HepG2 (cell line): ENCODE measurements around the gene FBXL12. TPM values are rescaled to one million over a fixed set of nuclear protein-coding genes. Genes with fewer than 3 reads are reported as not detected.

ENCODE experiments used
- BCL3 ChIP-seq: sonication (generic); formaldehyde crosslinking; IDR thresholded peaks from 2 replicates; pipeline ENCODE4 v1.5.1; 2020; ENCODE audit warnings: mild to moderate bottlenecking, missing genetic modification reagents, moderate library complexity
- HNF4G ChIP-seq, 2 experiments: sonication (generic) in 1 of 2; formaldehyde crosslinking in 1 of 2; IDR thresholded peaks; 2 replicates each; pipeline versions ENCODE4 v1.4.0 to v1.6.1; 2011 to 2020; ENCODE audit warnings: borderline replicate concordance in 2 of 2, low read depth in 2 of 2, mild to moderate bottlenecking in 2 of 2, low read length in 1 of 2, missing genetic modification reagents in 1 of 2, moderate library complexity in 1 of 2
- IRF1 ChIP-seq: sonication (generic); formaldehyde crosslinking; IDR thresholded peaks from 2 replicates; pipeline ENCODE4 v1.4.0; 2020; ENCODE audit warnings: low read depth, mild to moderate bottlenecking, missing genetic modification reagents
- IRX3 ChIP-seq: sonication (generic); formaldehyde crosslinking; IDR thresholded peaks from 2 replicates; pipeline ENCODE4 v1.8.1; 2023; ENCODE audit warnings: mild to moderate bottlenecking, low read depth, missing genetic modification reagents, borderline replicate concordance
- PCBP1 ChIP-seq: fragments of 200-400 bp; formaldehyde crosslinking; IDR thresholded peaks from 2 replicates; pipeline ENCODE4 v1.6.1; 2017; ENCODE audit warnings: mild to moderate bottlenecking, low read depth, low read length, borderline replicate concordance
- POLR2G ChIP-seq: fragments of 200-400 bp; formaldehyde crosslinking; IDR thresholded peaks from 2 replicates; pipeline ENCODE4 v1.6.1; 2018; ENCODE audit warnings: mild to moderate bottlenecking, low read depth, low read length, moderate library complexity
- SP5 ChIP-seq: IDR thresholded peaks from 2 replicates; pipeline ENCODE4 v1.6.1; 2016; ENCODE audit warnings: low read depth, borderline replicate concordance
- TBX3 ChIP-seq: fragments of 450-650 bp; IDR thresholded peaks from 2 replicates; pipeline ENCODE4 v1.6.1; 2017; ENCODE audit warnings: antibody characterized with exemption, mild to moderate bottlenecking, inconsistent platforms, borderline replicate concordance
- TCF7L2 ChIP-seq: IDR thresholded peaks from 2 replicates; pipeline ENCODE4 v1.6.1; 2011; ENCODE audit warnings: mild to moderate bottlenecking, low read depth, low read length, moderate library complexity
- ZC3H13 ChIP-seq: sonication (generic); formaldehyde crosslinking; IDR thresholded peaks from 2 replicates; pipeline ENCODE4 v1.8.1; 2023; ENCODE audit warnings: mild to moderate bottlenecking, missing genetic modification reagents, moderate library complexity
- ZNF562 ChIP-seq: sonication (generic); formaldehyde crosslinking; IDR thresholded peaks from 2 replicates; pipeline ENCODE4 v1.8.0; 2022; ENCODE audit warnings: missing genetic modification reagents, borderline replicate concordance
- ZNF598 ChIP-seq: sonication (generic); formaldehyde crosslinking; IDR thresholded peaks from 2 replicates; pipeline ENCODE4 v1.5.1; 2020; ENCODE audit warnings: mild to moderate bottlenecking, missing genetic modification reagents, borderline replicate concordance
- polyA plus RNA-seq, 8 experiments: library from polyadenylated mRNA; depleted of rRNA in 3 of 8; stranded (reverse) in 7 of 8; unstranded in 1 of 8; fragments of >200 nt; fragmentation: Illumina TruSeq in 4 of 8; extraction: Trizol in 4 of 8; gene quantifications; 2 replicates each; pipeline versions ENCODE4 v1.2.1 to v1.2.3, GENCODE V29; 2011 to 2016; ENCODE audit warnings: low read depth in 4 of 8, missing spikeins in 1 of 8, mixed read lengths in 1 of 8; ENCODE audit not compliant: insufficient read depth in 1 of 8
- total RNA-seq, 5 experiments: library from RNA; depleted of rRNA; stranded (reverse); fragments of >200 nt; fragmentation: Illumina TruSeq; extraction: Trizol; gene quantifications; 2 replicates each; pipeline ENCODE4 v1.2.3, GENCODE V29; 2016; ENCODE audit warnings: low read depth in 1 of 5
- TF ChIP-seq, protein P1 (sequence below): sonication (generic); formaldehyde crosslinking; IDR thresholded peaks from 2 replicates; pipeline ENCODE4 v1.4.0; 2020; ENCODE audit warnings: mild to moderate bottlenecking, missing genetic modification reagents
- TF ChIP-seq, protein P2 (sequence below): sonication (generic); formaldehyde crosslinking; IDR thresholded peaks from 2 replicates; pipeline ENCODE4 v1.8.0; 2022; ENCODE audit warnings: missing genetic modification reagents, mild to moderate bottlenecking, borderline replicate concordance
- TF ChIP-seq, protein P3 (sequence below): sonication (generic); formaldehyde crosslinking; IDR thresholded peaks from 2 replicates; pipeline ENCODE4 v1.5.0; 2020; ENCODE audit warnings: missing genetic modification reagents, mild to moderate bottlenecking, borderline replicate concordance

Gene FBXL12
- total and polyA plus RNA-seq, 2 of the 13 experiments (the other 11 are each of a cell fraction or from before 2014, with no cell fraction given) = 20.4 to 23.1 TPM

- TF ChIP-seq HNF4G (IDR thresholded peaks at IDR 0.05; ENCODE audit: borderline replicate concordance, low read depth, low read length) = no peak
- no peak; the same call in 1 of the 2 replicates for TF ChIP-seq HNF4G (CRISPR knock-in tag; IDR thresholded peaks at IDR 0.05; ENCODE audit: borderline replicate concordance, low read depth)
- TF ChIP-seq BCL3 (CRISPR knock-in tag) = peak; percentile 38; the same call in 1 of the 2 replicates
- TF ChIP-seq TBX3 = no peak
- no peak for TF ChIP-seq PCBP1
- peak; percentile 25; the same call in 1 of the 2 replicates for TF ChIP-seq ZNF598
- TF ChIP-seq IRF1 (CRISPR knock-in tag) = no peak
- peak; percentile 89 for TF ChIP-seq POLR2G
- TF ChIP-seq ZNF562 (CRISPR knock-in tag) = no peak
- TF ChIP-seq, protein P1, sequence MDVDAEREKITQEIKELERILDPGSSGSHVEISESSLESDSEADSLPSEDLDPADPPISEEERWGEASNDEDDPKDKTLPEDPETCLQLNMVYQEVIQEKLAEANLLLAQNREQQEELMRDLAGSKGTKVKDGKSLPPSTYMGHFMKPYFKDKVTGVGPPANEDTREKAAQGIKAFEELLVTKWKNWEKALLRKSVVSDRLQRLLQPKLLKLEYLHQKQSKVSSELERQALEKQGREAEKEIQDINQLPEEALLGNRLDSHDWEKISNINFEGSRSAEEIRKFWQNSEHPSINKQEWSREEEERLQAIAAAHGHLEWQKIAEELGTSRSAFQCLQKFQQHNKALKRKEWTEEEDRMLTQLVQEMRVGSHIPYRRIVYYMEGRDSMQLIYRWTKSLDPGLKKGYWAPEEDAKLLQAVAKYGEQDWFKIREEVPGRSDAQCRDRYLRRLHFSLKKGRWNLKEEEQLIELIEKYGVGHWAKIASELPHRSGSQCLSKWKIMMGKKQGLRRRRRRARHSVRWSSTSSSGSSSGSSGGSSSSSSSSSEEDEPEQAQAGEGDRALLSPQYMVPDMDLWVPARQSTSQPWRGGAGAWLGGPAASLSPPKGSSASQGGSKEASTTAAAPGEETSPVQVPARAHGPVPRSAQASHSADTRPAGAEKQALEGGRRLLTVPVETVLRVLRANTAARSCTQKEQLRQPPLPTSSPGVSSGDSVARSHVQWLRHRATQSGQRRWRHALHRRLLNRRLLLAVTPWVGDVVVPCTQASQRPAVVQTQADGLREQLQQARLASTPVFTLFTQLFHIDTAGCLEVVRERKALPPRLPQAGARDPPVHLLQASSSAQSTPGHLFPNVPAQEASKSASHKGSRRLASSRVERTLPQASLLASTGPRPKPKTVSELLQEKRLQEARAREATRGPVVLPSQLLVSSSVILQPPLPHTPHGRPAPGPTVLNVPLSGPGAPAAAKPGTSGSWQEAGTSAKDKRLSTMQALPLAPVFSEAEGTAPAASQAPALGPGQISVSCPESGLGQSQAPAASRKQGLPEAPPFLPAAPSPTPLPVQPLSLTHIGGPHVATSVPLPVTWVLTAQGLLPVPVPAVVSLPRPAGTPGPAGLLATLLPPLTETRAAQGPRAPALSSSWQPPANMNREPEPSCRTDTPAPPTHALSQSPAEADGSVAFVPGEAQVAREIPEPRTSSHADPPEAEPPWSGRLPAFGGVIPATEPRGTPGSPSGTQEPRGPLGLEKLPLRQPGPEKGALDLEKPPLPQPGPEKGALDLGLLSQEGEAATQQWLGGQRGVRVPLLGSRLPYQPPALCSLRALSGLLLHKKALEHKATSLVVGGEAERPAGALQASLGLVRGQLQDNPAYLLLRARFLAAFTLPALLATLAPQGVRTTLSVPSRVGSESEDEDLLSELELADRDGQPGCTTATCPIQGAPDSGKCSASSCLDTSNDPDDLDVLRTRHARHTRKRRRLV (CRISPR knock-in tag) = peak; percentile 91
- TF ChIP-seq, protein P2, sequence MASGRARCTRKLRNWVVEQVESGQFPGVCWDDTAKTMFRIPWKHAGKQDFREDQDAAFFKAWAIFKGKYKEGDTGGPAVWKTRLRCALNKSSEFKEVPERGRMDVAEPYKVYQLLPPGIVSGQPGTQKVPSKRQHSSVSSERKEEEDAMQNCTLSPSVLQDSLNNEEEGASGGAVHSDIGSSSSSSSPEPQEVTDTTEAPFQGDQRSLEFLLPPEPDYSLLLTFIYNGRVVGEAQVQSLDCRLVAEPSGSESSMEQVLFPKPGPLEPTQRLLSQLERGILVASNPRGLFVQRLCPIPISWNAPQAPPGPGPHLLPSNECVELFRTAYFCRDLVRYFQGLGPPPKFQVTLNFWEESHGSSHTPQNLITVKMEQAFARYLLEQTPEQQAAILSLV (CRISPR knock-in tag) = no peak
- TF ChIP-seq IRX3 = no peak
- no peak for TF ChIP-seq TCF7L2
- TF ChIP-seq, protein P3, sequence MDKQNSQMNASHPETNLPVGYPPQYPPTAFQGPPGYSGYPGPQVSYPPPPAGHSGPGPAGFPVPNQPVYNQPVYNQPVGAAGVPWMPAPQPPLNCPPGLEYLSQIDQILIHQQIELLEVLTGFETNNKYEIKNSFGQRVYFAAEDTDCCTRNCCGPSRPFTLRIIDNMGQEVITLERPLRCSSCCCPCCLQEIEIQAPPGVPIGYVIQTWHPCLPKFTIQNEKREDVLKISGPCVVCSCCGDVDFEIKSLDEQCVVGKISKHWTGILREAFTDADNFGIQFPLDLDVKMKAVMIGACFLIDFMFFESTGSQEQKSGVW (CRISPR knock-in tag) = no peak
- peak; percentile 54; the same call in 1 of the 2 replicates for TF ChIP-seq SP5 (CRISPR knock-in tag)
- TF ChIP-seq ZC3H13 (CRISPR knock-in tag) = peak; percentile 84; the same call in 1 of the 2 replicates
These were observed 50.4 kb downstream of the FBXL12 start, which contains the start of gene ZNF846 (continued) for GRCh38 chr19:9768175-9769112.
